ENCODE results near the gene FOXJ2. TPM values are rescaled to one million over a fixed set of nuclear protein-coding genes. Genes with fewer than 3 reads are reported as not detected.
"Not testable (repeated sequence)": the region's sequence is repeated elsewhere in the genome, so short reads cannot be mapped to it uniquely, and the experiment has no call there.

The FOXJ2 gene
- total and polyA plus RNA-seq, 9 donors = 10.5 to 32.1 (median 28.3) TPM

DNA sequence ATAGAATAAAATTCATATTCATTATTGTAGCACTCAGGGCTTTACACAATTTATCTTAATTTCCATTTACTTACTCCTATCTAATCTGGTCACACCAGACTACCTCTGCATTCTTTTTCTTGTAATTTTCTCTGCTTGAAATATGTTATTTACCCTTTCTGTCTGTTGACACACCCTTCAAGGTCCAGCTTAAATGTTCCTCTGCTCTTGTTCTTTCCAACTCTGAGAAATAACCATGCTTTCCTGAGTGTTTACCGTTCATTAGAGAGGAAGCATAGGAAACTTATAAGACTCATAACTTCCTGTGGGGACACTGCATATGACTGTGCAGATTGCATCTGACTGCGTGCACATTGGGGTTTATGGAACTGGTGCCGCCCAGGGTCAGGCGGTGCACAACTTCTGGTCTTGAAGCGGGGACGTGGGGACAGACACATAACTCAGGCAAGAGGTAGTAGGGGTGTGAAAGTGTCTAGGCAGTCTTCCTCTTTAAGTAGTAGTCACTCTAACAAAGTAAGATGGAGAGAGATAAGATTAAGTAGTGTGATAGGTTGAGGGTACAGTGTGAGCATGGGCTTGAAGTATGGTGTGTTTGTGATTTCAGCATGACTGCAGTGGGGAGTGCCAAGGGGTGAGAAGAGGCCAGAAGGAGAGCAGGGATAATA is 42.6 kb upstream of the FOXJ2 start:
- H3K27me3 ChIP-seq = no peaks in the 10 kb centered on the region
- TF ChIP-seq POLR2A (IDR thresholded peaks at IDR 0.05) = no peak
- TF ChIP-seq EP300 (IDR thresholded peaks at IDR 0.05) = no peak
- TF ChIP-seq, protein P1, sequence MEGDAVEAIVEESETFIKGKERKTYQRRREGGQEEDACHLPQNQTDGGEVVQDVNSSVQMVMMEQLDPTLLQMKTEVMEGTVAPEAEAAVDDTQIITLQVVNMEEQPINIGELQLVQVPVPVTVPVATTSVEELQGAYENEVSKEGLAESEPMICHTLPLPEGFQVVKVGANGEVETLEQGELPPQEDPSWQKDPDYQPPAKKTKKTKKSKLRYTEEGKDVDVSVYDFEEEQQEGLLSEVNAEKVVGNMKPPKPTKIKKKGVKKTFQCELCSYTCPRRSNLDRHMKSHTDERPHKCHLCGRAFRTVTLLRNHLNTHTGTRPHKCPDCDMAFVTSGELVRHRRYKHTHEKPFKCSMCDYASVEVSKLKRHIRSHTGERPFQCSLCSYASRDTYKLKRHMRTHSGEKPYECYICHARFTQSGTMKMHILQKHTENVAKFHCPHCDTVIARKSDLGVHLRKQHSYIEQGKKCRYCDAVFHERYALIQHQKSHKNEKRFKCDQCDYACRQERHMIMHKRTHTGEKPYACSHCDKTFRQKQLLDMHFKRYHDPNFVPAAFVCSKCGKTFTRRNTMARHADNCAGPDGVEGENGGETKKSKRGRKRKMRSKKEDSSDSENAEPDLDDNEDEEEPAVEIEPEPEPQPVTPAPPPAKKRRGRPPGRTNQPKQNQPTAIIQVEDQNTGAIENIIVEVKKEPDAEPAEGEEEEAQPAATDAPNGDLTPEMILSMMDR (IDR thresholded peaks at IDR 0.05) = no peak
- H3K9me3 ChIP-seq = no peaks in the 10 kb centered on the region
- no peak overlapping the region for H3K4me3 ChIP-seq
- intact Hi-C loops (cut with DNase I) = loop anchor here in 3 of 4 donors (5.0 to 10.0 kb wide), 2 partner anchors 53 to 55 kb away; partner anchors contain the start of gene SLC2A3 (in 3 of the 3)
- H3K4me1 ChIP-seq (ENCODE audit: insufficient read depth) = no peaks in the 10 kb centered on the region
- DNase-seq = no peak
- H3K27ac ChIP-seq = no peak overlapping the region
- 63% methylated on average over 6 of the region's 6 CpGs for WGBS, 3 donors
- no peaks in the 10 kb centered on the region for H3K36me3 ChIP-seq

DNA sequence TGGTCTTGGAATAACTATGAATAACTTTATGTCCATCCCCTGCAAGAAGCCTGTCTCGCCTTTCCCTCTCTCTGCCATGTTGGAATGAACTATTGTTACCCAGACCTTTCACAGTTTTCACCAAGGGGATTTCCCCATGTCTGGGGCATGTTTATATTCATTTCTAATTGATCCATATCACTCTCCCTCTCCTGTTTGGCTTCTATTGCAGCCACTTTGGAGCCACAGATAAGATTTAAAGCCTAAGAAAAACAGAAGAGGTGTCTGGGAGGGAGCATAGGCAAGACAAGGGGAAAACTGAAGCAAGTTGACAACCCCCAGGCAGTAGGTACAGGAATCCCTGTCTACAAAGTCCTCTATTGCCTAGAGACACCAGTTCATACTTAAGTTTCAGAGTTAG is 41.0 kb upstream of the FOXJ2 start:
- Histone ChIP-seq H3K27ac (no peak overlapping the region), H3K4me3 (no peak overlapping the region), H3K9me3 (no peaks in the 10 kb centered on the region), H3K36me3 (no peaks in the 10 kb centered on the region), H3K27me3 (no peaks in the 10 kb centered on the region), H3K4me1 (ENCODE audit: insufficient read depth) (no peaks in the 10 kb centered on the region)
- WGBS, 3 donors = 84 to 93% (median 88%) methylated on average over 1 of the region's 1 CpG
- TF ChIP-seq EP300 (IDR thresholded peaks at IDR 0.05) (no peak), POLR2A (IDR thresholded peaks at IDR 0.05) (no peak)
- TF ChIP-seq, protein P1 (IDR thresholded peaks at IDR 0.05) = no peak
- intact Hi-C loops (cut with DNase I) = loop anchor here in 3 of 4 donors (5.0 to 10.0 kb wide), 2 partner anchors 54 to 57 kb away; partner anchors contain the start of gene SLC2A3 (in 3 of the 3)
- DNase-seq = no peak

DNA sequence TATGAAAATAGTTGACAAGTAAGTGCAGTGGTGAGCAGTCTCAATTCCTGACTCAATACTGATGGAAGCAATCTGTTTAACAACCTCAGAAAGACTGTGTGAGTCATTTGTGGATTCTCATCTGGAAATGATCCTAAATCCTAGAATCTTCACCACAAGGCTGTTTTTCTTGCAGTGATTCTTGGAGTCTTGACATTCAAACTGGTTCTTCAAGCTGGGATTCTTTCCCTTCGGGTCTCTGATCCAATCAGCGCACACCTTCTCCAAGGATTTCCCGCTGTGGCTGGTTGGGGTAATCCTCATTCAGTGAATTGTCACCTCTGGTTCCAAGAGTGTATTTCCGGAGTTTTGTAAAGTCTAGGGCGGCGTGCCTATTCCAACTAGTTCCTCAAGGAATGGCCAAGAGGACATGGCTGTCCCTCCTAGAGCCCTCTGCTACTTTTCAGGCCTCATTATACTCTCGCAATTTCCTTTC is 37.7 kb upstream of the FOXJ2 start:
- TF ChIP-seq EP300 (IDR thresholded peaks at IDR 0.05) (no peak), POLR2A (IDR thresholded peaks at IDR 0.05) (no peak)
- TF ChIP-seq, protein P1 (IDR thresholded peaks at IDR 0.05) = no peak
- intact Hi-C loops (cut with DNase I) = loop anchor here in 3 of 4 donors (5.0 to 10.0 kb wide), 3 partner anchors 57 to 137 kb away; partner anchors contain the start of gene SLC2A3 (in 3 of the 3)
- DNase-seq = no peak
- WGBS, 3 donors = 58 to 73% (median 61%) methylated on average over 7 of the region's 7 CpGs
- Histone ChIP-seq H3K9me3 (no peaks in the 10 kb centered on the region), H3K4me3 (no peak overlapping the region), H3K4me1 (ENCODE audit: insufficient read depth) (no peaks in the 10 kb centered on the region), H3K27ac (no peak overlapping the region), H3K27me3 (no peaks in the 10 kb centered on the region), H3K36me3 (no peaks in the 10 kb centered on the region)

DNA sequence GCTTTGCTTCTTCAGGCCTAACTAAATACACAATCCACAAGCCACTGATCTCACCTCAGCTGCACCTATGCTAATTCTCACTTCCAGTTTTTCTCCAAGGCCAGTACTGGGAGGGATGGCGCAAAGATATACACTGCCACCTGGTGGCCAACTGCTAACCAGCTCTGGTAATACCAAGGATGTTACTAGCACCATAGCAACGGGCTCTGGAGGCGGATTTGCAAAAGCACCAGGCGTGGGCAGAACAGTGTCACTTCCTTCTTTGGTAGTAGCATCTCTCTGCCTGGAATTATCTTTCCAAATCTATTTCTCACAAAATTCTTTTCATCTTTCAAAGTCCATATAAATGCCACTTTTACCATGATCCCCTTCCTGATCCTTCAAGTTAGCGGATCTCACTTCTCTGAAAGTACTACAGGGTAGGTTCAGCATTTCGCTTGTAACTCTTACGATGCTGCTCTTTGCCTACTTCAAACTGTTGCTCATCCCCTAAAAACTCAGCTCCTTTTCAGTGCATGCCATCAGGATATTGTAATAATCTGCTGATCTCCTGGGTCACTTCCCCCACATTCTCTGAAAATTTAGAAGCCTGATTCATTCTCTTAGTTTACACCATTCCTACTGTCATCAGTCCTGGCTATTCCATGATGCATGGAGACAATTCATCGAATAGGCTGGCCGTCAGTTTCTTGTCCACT is 37.1 kb upstream of the FOXJ2 start:
- Histone ChIP-seq H3K27me3 (no peaks in the 10 kb centered on the region), H3K9me3 (no peaks in the 10 kb centered on the region), H3K27ac (no peak overlapping the region), H3K4me3 (no peak overlapping the region), H3K4me1 (ENCODE audit: insufficient read depth) (no peaks in the 10 kb centered on the region), H3K36me3 (no peaks in the 10 kb centered on the region)
- TF ChIP-seq, protein P1 (IDR thresholded peaks at IDR 0.05) = peak; percentile 80 to 91 (median 81)
- TF ChIP-seq POLR2A (IDR thresholded peaks at IDR 0.05) = no peak
- 35 to 38% (median 37%) methylated on average over 9 of the region's 9 CpGs for WGBS, 3 donors
- intact Hi-C loops (cut with DNase I) = loop anchor here in 2 of 4 donors (5.0 to 10.0 kb wide), 2 partner anchors 61 to 138 kb away; partner anchors contain the start of gene SLC2A3 (in 1 of the 2)
- peak; percentile 63 to 83 (median 76) for DNase-seq

DNA sequence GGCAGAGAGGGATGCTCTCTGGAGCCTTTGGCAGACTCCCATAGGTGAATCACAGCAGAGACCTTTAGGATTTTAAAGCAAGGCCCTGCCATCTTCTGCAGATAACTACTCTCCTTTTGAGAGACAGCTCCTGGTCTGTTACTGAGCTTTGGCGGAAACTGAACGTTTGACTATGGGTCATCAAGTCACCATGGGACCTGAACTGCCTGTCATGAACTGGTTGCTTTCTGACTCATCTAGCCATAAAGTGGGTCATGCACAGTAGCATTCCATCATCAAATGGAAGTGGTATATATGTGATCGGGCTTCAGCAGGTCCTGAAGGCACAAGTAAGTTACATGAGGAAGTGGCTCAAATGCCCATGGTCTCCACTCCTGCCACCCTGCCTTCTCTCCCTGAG is 31.7 kb upstream of the FOXJ2 start:
- 81 to 92% (median 89%) methylated on average over 3 of the region's 3 CpGs for WGBS, 3 donors

DNA sequence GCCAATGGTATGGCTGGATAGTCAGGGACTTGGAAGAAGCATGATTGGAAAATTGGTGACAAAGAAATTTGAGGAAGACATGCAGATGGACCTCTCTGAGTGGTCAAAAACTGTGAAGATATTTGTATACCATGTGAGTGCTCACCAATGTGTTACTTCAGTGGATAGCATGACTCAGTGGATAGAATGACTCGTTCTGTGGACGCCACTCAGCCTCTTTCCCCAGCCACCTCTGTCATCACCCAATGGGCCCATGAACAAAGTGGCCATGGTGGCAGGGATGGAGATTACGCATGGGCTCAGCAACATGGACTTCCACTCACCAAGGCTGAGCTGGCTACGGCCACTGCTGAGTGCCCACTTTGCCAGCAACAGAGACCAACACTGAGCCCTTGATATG is 31.0 kb upstream of the FOXJ2 start:
- DNase-seq; intact Hi-C loops (cut with DNase I); H3K9me3 ChIP-seq; H3K27me3 ChIP-seq; H3K27ac ChIP-seq; H3K4me1 ChIP-seq (ENCODE audit: insufficient read depth); H3K36me3 ChIP-seq; H3K4me3 ChIP-seq: not testable (repeated sequence)
- 85 to 95% (median 93%) methylated on average over 4 of the region's 4 CpGs for WGBS, 3 donors

More for the DNA sequence above, 31.7 kb upstream of the FOXJ2 start:
- H3K4me1 ChIP-seq (ENCODE audit: insufficient read depth); H3K4me3 ChIP-seq; H3K27me3 ChIP-seq; H3K27ac ChIP-seq; H3K9me3 ChIP-seq; intact Hi-C loops (cut with DNase I); DNase-seq; H3K36me3 ChIP-seq: not testable (repeated sequence)

DNA sequence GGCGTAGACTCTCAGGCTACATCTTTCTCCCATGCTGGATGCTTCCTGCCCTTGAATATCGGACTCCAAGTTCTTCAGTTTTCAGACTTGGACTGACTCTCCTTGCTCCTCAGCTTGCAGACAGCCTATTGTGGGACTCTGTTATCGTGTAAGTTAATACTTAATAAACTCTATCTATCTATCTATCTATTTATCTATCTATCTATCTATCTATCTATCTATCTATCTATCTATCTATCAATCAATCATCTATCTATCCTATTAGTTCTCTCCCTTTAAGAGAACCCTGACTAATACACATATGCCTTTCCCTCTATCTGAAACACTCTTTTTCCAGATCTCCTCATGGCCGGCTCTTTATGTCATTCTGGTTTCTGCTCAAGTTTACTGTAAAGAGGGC is 27.6 kb upstream of the FOXJ2 start:
- H3K36me3 ChIP-seq; intact Hi-C loops (cut with DNase I); H3K4me3 ChIP-seq; H3K4me1 ChIP-seq (ENCODE audit: insufficient read depth); H3K27ac ChIP-seq; H3K27me3 ChIP-seq; H3K9me3 ChIP-seq; DNase-seq: not testable (repeated sequence)
- 80 to 85% (median 81%) methylated on average over 4 of the region's 4 CpGs for WGBS, 3 donors
